Uterus (tissue), 4 donors: ENCODE results near the gene CPO. TPM values are rescaled to one million over a fixed set of nuclear protein-coding genes. Genes with fewer than 3 reads are reported as not detected.

Experiments used
- total RNA-seq, 4 donors: library from RNA; depleted of rRNA in 3 of 4; stranded (reverse); fragments of >200 nt in 3 of 4; gene quantifications; one replicate each; pipeline versions ENCODE4 v1.1.0 to v1.2.4, GENCODE V29; 2014 to 2023
- donor health status: DM: yes; HTN: yes; CAD: no.

The CPO gene
- total RNA-seq, 4 donors from 2014 or later = 0.90 TPM; not detected in 3

Other genes starting within 250 kb of the CPO start
- not detected for gene DYTN, start 221.1 kb upstream of the CPO start, total RNA-seq
- 10 to 100 TPM in 1 of 4 donors, 1 to 10 TPM in 3; 1.3 to 38.2 (median 4.8) TPM for gene MDH1B, start 174.2 kb upstream of the CPO start, total RNA-seq
- gene FASTKD2, start 173.9 kb upstream of the CPO start, total RNA-seq = 10 to 100 TPM; 13.3 to 77.4 (median 39.1) TPM
- gene KLF7, start 226.4 kb downstream of the CPO start, total RNA-seq = 10 to 100 TPM; 20.9 to 96.0 (median 39.4) TPM